SK-N-SH treated with all-trans-retinoic acid at 6 μM for 48 hours (cell line): Measurements from ENCODE around the gene PTPRG.

Experiments
- ATAC-seq: fragments of 200-7000 bp; cut with Tn5 transposase; 3 replicates; pipeline ENCODE4 v1.9.1; 2020; ENCODE audit warnings: mild to moderate bottlenecking, moderate library complexity
- ARNTL ChIP-seq: fragments of 450-650 bp; formaldehyde crosslinking; IDR thresholded peaks from 2 replicates; pipeline ENCODE4 v1.5.0; 2020; ENCODE audit warnings: low read depth, mild to moderate bottlenecking, moderate library complexity, borderline replicate concordance
- BACH2 ChIP-seq: fragments of 250-450 bp; sonication (Bioruptor Pico); IDR thresholded peaks from 2 replicates; pipeline ENCODE4 v1.9.0; 2021; ENCODE audit warnings: mild to moderate bottlenecking, borderline replicate concordance
- CSDC2 ChIP-seq: fragments of 250-450 bp; sonication (Bioruptor Pico); IDR thresholded peaks from 2 replicates; pipeline ENCODE4 v1.5.0; 2020; ENCODE audit warnings: mild to moderate bottlenecking, moderate library complexity
- ESRRG ChIP-seq: fragments of 250-450 bp; sonication (Bioruptor Pico); IDR thresholded peaks from 2 replicates; pipeline ENCODE4 v1.6.1; 2021; ENCODE audit warnings: mild to moderate bottlenecking
- ISL1 ChIP-seq: fragments of 250-450 bp; sonication (Bioruptor Pico); IDR thresholded peaks from 2 replicates; pipeline ENCODE4 v2.1.2; 2022; ENCODE audit warnings: mild to moderate bottlenecking, moderate library complexity
- RARB ChIP-seq: fragments of 250-450 bp; sonication (Bioruptor Pico); IDR thresholded peaks from 2 replicates; pipeline ENCODE4 v1.8.0; 2021; ENCODE audit warnings: mild to moderate bottlenecking, moderate library complexity
- SNAI2 ChIP-seq: fragments of 250-450 bp; sonication (Bioruptor Pico); IDR thresholded peaks from 2 replicates; pipeline ENCODE4 v1.5.0; 2020; ENCODE audit warnings: mild to moderate bottlenecking, moderate library complexity
- TCF4 ChIP-seq: fragments of 250-450 bp; sonication (Bioruptor Pico); IDR thresholded peaks from 2 replicates; pipeline ENCODE4 v1.8.0; 2021; ENCODE audit warnings: mild to moderate bottlenecking, moderate library complexity, borderline replicate concordance
- TOX ChIP-seq: fragments of 250-450 bp; sonication (Bioruptor Pico); IDR thresholded peaks from 2 replicates; pipeline ENCODE4 v1.8.0; 2021; ENCODE audit warnings: mild to moderate bottlenecking, moderate library complexity, borderline replicate concordance
- ZC3H10 ChIP-seq: fragments of 250-450 bp; sonication (Bioruptor Pico); IDR thresholded peaks from 2 replicates; pipeline ENCODE4 v1.5.1; 2021; ENCODE audit warnings: mild to moderate bottlenecking, moderate library complexity
- ZFP3 ChIP-seq: fragments of 250-450 bp; sonication (Bioruptor Pico); IDR thresholded peaks from 2 replicates; pipeline ENCODE4 v1.5.0; 2020; ENCODE audit warnings: mild to moderate bottlenecking, moderate library complexity
- ZFP30 ChIP-seq: fragments of 450-650 bp; formaldehyde crosslinking; IDR thresholded peaks from 2 replicates; pipeline ENCODE4 v1.5.0; 2022; ENCODE audit warnings: mild to moderate bottlenecking, moderate library complexity
- ZNF70 ChIP-seq: fragments of 450-650 bp; formaldehyde crosslinking; IDR thresholded peaks from 2 replicates; pipeline ENCODE4 v1.5.0; 2020; ENCODE audit warnings: mild to moderate bottlenecking, moderate library complexity
- ZNF8 ChIP-seq: fragments of 450-650 bp; formaldehyde crosslinking; IDR thresholded peaks from 2 replicates; pipeline ENCODE4 v1.5.0; 2020; ENCODE audit warnings: mild to moderate bottlenecking, moderate library complexity
- TF ChIP-seq, protein P1 (sequence below): fragments of 250-450 bp; sonication (Bioruptor Pico); IDR thresholded peaks from 2 replicates; pipeline ENCODE4 v1.8.0; 2021; ENCODE audit warnings: low read depth, mild to moderate bottlenecking, moderate library complexity, borderline replicate concordance
- TF ChIP-seq, protein P2 (sequence below): fragments of 250-450 bp; sonication (Bioruptor Pico); IDR thresholded peaks from 2 replicates; pipeline ENCODE4 v1.8.0; 2020; ENCODE audit warnings: mild to moderate bottlenecking, moderate library complexity, borderline replicate concordance
- TF ChIP-seq, protein P3 (sequence below): fragments of 250-450 bp; sonication (Bioruptor Pico); IDR thresholded peaks from 2 replicates; pipeline ENCODE4 v1.5.1; 2021; ENCODE audit warnings: mild to moderate bottlenecking, moderate library complexity
- TF ChIP-seq, protein P4 (sequence below): fragments of 250-450 bp; sonication (Bioruptor Pico); IDR thresholded peaks from 2 replicates; pipeline ENCODE4 v1.5.0; 2020; ENCODE audit warnings: mild to moderate bottlenecking, moderate library complexity
- TF ChIP-seq, protein P5 (sequence below): fragments of 250-450 bp; sonication (Bioruptor Pico); IDR thresholded peaks from 2 replicates; pipeline ENCODE4 v1.5.1; 2020; ENCODE audit warnings: low read depth, mild to moderate bottlenecking, moderate library complexity

PTPRG gene

DNA sequence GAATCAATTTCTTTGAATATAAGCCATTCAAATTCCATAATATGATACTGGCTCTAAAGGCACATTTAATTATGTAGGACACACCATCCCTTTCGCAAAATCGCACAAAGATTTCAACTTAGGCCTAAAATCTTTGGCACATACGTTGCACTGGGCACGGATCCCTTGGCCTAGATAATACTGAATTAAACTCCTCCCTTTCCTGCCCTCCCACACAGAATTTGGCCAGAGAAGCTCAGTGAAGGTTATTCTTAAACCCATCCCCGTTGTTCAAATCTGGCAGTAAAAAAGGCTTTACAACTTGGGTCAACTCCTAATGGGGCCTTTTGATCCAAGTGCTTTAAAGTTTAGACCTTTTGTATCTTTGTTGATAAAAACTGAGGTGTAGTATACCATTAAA, 247.2 kb downstream of the PTPRG start:
- TF ChIP-seq ESRRG (CRISPR knock-in tag) (no peak), CSDC2 (CRISPR knock-in tag) (no peak), ZFP3 (CRISPR knock-in tag) (no peak), ZNF70 (no peak), RARB (CRISPR knock-in tag) (no peak), ARNTL (CRISPR knock-in tag) (no peak), ZNF8 (CRISPR knock-in tag) (no peak), ZC3H10 (CRISPR knock-in tag) (no peak)
- TF ChIP-seq, protein P1, sequence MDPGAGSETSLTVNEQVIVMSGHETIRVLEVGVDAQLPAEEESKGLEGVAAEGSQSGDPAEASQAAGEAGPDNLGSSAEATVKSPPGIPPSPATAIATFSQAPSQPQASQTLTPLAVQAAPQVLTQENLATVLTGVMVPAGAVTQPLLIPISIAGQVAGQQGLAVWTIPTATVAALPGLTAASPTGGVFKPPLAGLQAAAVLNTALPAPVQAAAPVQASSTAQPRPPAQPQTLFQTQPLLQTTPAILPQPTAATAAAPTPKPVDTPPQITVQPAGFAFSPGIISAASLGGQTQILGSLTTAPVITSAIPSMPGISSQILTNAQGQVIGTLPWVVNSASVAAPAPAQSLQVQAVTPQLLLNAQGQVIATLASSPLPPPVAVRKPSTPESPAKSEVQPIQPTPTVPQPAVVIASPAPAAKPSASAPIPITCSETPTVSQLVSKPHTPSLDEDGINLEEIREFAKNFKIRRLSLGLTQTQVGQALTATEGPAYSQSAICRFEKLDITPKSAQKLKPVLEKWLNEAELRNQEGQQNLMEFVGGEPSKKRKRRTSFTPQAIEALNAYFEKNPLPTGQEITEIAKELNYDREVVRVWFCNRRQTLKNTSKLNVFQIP (CRISPR knock-in tag), result no peak
- no peak for ATAC-seq

DNA sequence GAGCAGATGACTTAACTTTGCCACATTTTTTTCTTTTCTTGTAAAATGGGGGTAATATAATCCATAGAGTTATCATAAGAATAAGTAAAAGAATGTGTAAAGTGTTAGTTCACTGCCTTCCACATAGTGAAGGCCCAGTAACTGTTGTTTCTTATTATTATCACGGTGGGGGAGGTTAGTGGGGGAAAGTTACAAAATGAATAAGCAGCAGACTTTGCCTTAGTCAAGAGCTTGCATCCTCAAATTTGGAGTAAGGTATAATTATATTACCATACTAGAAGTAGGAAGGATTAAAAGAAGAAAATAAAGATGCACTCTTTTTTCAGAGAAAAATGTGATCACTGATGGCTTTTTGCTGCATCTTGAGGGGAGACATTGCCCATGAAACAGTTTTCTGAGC, 247.6 kb downstream of the PTPRG start:
- ATAC-seq, result no peak
- TF ChIP-seq RARB (CRISPR knock-in tag), result no peak
- TF ChIP-seq, protein P2, sequence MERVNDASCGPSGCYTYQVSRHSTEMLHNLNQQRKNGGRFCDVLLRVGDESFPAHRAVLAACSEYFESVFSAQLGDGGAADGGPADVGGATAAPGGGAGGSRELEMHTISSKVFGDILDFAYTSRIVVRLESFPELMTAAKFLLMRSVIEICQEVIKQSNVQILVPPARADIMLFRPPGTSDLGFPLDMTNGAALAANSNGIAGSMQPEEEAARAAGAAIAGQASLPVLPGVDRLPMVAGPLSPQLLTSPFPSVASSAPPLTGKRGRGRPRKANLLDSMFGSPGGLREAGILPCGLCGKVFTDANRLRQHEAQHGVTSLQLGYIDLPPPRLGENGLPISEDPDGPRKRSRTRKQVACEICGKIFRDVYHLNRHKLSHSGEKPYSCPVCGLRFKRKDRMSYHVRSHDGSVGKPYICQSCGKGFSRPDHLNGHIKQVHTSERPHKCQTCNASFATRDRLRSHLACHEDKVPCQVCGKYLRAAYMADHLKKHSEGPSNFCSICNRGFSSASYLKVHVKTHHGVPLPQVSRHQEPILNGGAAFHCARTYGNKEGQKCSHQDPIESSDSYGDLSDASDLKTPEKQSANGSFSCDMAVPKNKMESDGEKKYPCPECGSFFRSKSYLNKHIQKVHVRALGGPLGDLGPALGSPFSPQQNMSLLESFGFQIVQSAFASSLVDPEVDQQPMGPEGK, result no peak
- no peak for TF ChIP-seq ISL1 (CRISPR knock-in tag)
- no peak for TF ChIP-seq TOX
- TF ChIP-seq ZNF70, result no peak
- TF ChIP-seq BACH2 (CRISPR knock-in tag), result no peak
- no peak for TF ChIP-seq ZFP3 (CRISPR knock-in tag)
- no peak for TF ChIP-seq ARNTL (CRISPR knock-in tag)
- TF ChIP-seq ZFP30, result no peak
- no peak for TF ChIP-seq ZNF8 (CRISPR knock-in tag)
- TF ChIP-seq, protein P3, sequence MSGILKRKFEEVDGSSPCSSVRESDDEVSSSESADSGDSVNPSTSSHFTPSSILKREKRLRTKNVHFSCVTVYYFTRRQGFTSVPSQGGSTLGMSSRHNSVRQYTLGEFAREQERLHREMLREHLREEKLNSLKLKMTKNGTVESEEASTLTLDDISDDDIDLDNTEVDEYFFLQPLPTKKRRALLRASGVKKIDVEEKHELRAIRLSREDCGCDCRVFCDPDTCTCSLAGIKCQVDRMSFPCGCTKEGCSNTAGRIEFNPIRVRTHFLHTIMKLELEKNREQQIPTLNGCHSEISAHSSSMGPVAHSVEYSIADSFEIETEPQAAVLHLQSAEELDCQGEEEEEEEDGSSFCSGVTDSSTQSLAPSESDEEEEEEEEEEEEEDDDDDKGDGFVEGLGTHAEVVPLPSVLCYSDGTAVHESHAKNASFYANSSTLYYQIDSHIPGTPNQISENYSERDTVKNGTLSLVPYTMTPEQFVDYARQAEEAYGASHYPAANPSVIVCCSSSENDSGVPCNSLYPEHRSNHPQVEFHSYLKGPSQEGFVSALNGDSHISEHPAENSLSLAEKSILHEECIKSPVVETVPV (CRISPR knock-in tag), result no peak

DNA sequence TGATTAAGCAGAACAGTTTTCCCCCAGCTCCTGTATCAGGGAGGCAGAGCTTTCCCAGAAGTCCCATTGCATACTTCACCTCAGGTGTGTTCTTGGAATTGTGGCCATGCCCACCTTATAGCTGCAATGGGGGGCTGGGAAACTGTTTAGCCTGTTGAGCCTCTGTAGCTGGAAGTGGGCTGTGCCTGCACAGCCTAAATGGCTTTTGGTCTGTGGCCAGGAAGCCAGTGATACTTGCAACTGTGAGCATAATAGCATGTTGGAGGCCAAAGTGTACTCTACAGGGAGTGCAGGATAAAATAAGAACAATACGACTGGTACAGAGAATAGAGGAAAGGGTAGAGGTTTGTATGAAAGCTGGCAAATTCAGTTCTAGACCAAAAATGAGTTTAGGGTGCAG, 248.5 kb downstream of the PTPRG start:
- TF ChIP-seq ZFP3 (CRISPR knock-in tag), result no peak
- ATAC-seq, result no peak

DNA sequence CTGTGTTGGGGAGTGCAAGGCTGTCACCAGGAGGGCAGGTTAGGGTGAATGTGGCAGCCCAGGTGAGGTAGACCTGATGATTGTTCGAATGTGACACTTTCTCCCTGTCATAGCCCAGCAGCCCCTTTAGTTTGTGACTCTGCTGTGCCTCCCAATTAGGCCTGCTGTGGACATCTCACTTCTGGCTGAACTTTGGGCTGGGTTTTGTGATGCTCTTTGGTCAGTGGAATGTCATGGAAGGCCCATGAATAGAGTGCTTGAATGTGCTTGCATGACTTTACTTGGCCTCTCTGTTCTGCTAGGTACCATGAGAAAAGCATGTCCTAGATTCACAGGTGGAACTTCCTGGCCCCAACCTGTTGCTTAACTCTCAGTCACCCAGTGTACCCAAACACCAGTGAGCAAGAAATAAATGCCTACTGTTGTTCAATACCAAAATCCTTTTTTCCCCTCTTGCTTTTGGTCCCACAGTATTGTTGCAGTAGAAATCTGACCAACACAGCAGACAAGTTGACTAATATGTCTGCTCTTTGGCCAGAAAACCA, 249.7 kb downstream of the PTPRG start:
- ATAC-seq, result no peak
- TF ChIP-seq TCF4 (CRISPR knock-in tag), result no peak
- TF ChIP-seq ZNF8 (CRISPR knock-in tag), result no peak
- TF ChIP-seq, protein P3 (CRISPR knock-in tag), result no peak
- no peak for TF ChIP-seq ZFP3 (CRISPR knock-in tag)
- no peak for TF ChIP-seq SNAI2 (CRISPR knock-in tag)
- no peak for TF ChIP-seq TOX
- no peak for TF ChIP-seq ZNF70
- no peak for TF ChIP-seq ZC3H10 (CRISPR knock-in tag)
- TF ChIP-seq ISL1 (CRISPR knock-in tag), result no peak
- TF ChIP-seq, protein P4, sequence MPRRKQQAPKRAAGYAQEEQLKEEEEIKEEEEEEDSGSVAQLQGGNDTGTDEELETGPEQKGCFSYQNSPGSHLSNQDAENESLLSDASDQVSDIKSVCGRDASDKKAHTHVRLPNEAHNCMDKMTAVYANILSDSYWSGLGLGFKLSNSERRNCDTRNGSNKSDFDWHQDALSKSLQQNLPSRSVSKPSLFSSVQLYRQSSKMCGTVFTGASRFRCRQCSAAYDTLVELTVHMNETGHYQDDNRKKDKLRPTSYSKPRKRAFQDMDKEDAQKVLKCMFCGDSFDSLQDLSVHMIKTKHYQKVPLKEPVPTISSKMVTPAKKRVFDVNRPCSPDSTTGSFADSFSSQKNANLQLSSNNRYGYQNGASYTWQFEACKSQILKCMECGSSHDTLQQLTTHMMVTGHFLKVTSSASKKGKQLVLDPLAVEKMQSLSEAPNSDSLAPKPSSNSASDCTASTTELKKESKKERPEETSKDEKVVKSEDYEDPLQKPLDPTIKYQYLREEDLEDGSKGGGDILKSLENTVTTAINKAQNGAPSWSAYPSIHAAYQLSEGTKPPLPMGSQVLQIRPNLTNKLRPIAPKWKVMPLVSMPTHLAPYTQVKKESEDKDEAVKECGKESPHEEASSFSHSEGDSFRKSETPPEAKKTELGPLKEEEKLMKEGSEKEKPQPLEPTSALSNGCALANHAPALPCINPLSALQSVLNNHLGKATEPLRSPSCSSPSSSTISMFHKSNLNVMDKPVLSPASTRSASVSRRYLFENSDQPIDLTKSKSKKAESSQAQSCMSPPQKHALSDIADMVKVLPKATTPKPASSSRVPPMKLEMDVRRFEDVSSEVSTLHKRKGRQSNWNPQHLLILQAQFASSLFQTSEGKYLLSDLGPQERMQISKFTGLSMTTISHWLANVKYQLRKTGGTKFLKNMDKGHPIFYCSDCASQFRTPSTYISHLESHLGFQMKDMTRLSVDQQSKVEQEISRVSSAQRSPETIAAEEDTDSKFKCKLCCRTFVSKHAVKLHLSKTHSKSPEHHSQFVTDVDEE (CRISPR knock-in tag), result no peak
- no peak for TF ChIP-seq ARNTL (CRISPR knock-in tag)
- TF ChIP-seq, protein P2, result no peak
- no peak for TF ChIP-seq BACH2 (CRISPR knock-in tag)
- TF ChIP-seq, protein P1 (CRISPR knock-in tag), result no peak
- TF ChIP-seq, protein P5, sequence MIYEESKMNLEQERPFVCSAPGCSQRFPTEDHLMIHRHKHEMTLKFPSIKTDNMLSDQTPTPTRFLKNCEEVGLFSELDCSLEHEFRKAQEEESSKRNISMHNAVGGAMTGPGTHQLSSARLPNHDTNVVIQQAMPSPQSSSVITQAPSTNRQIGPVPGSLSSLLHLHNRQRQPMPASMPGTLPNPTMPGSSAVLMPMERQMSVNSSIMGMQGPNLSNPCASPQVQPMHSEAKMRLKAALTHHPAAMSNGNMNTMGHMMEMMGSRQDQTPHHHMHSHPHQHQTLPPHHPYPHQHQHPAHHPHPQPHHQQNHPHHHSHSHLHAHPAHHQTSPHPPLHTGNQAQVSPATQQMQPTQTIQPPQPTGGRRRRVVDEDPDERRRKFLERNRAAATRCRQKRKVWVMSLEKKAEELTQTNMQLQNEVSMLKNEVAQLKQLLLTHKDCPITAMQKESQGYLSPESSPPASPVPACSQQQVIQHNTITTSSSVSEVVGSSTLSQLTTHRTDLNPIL (CRISPR knock-in tag), result no peak
